Activated naive CD8-positive, alpha-beta T cell treated with anti-CD3 and anti-CD28 coated beads for 36 hours (primary cell): Measurements from ENCODE around the gene OTUD6A. TPM values are rescaled to one million over a fixed set of nuclear protein-coding genes. Genes with fewer than 3 reads are reported as not detected.

Experiments used
- DNase-seq: peaks from one replicate; pipeline ENCODE4 v3.0.0; 2021
- H3K27ac Mint-ChIP-seq: one replicate; pipeline ENCODE4 v1.8.0; 2022; ENCODE audit warnings: mild to moderate bottlenecking, moderate library complexity, mixed read lengths
- H3K27me3 Mint-ChIP-seq: one replicate; pipeline ENCODE4 v1.8.0; 2022; ENCODE audit warnings: mild to moderate bottlenecking, mixed read lengths
- H3K36me3 Mint-ChIP-seq: one replicate; pipeline ENCODE4 v1.8.0; 2021; ENCODE audit warnings: mild to moderate bottlenecking, mixed read lengths
- H3K4me1 Mint-ChIP-seq: one replicate; pipeline ENCODE4 v1.8.0; 2021; ENCODE audit warnings: mixed read lengths
- H3K4me3 Mint-ChIP-seq: one replicate; pipeline ENCODE4 v1.8.0; 2022; ENCODE audit warnings: mild to moderate bottlenecking, moderate library complexity, mixed read lengths
- H3K9me3 Mint-ChIP-seq: one replicate; pipeline ENCODE4 v1.8.0; 2022; ENCODE audit warnings: mixed read lengths
- total RNA-seq, 2 experiments: library from RNA; stranded (reverse); gene quantifications; one replicate each; pipeline ENCODE4 v1.2.3, GENCODE V29; 2021

Gene OTUD6A
- total RNA-seq, 2 experiments from 2014 or later: not detected

DNA sequence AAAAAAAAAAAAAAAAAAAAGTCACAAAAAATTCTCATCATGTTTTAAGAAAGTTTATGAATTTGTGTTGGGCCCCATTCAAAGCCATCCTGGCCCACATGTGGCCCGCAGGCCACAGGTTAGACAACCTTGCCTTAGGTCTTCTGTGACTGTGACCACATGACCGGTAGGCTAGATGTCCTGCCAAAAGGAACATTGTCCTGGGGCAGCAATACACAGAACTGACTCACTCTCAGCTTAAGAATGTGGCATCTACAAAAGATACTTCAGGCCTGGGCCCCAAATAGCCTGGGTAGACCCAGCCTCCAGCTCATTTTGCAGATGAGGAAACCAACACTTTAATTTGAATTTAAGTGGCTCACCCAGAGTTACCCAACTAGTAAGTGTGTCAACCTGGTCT, 22.5 kb upstream of the OTUD6A start:
- no peaks in the 10 kb centered on the region for H3K4me1 Mint-ChIP-seq
- no peak for DNase-seq
- no peak overlapping the region for H3K27ac Mint-ChIP-seq
- no peaks in the 10 kb centered on the region for H3K36me3 Mint-ChIP-seq
- no peaks in the 10 kb centered on the region for H3K9me3 Mint-ChIP-seq
- no peak overlapping the region for H3K4me3 Mint-ChIP-seq
- H3K27me3 Mint-ChIP-seq: no peaks in the 10 kb centered on the region

DNA sequence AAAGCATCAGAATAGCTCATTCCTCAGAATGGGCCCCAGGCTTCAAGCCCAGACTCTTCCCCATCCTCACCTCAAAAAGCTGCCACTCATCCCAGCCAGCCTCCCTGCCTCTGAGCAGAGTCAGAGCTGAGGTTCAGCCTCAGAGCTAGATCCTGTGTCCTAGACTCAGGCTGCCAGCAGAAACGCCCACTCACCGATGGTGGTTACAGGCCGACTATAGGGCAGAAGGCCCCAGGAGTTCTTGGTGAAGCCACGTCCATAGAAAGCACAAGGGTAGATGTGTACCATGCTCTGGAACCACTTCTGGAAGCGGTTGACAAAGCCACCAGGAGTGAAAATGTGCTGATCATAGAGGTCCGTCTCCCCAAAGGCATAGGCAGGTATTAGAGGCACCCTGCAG, 20.3 kb upstream of the OTUD6A start:
- Mint-ChIP-seq H3K4me3 (no peak overlapping the region), H3K9me3 (no peaks in the 10 kb centered on the region), H3K4me1 (no peaks in the 10 kb centered on the region), H3K36me3 (no peaks in the 10 kb centered on the region), H3K27ac (no peak overlapping the region), H3K27me3 (no peaks in the 10 kb centered on the region)
- no peak for DNase-seq

DNA sequence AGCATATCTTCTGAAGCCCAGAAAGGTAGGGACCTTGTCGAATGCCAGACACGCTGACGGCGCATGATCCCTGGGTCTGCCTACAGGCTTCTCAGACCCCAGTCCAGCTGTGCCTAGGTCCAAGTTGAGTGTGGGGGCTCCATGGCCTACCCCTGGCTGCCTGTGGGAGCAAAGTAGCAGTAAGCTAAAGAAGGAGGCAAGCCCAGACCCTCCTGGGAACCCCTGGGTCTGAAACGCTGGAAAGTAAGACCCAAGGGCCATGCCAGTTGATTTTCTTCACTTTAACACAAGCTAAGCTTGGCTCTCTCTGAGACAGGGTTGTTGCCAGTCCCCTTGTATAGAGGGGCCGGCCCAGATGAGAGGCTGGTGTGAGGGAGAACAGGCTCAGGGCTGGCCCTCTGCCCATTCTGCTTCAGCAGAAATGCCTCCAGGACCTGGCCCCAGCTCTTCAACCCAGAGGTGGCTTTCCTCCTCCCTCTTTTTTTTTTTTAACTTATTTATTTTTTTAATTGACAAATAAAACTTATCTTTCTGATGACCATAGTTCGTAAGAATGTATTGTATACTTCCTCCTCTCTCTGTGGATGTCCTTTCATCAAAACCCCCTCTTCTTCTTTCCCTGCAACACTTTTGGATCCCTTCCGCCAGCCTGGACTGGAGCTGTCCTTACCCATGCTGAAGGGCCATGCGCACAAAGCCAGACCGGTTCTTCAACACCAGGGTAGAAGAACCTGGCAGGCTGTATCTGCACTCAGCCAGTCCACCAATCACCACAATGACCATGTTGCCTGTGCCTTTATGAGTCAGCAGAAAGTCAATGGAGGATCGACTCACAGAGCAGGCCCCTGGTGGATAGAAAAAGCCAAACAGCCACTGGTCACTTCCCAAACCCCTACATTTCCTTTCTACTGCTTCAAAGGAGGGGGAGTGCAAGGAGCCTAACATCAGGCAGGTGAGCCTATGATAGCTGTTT, 19.6 kb upstream of the OTUD6A start:
- no peaks in the 10 kb centered on the region for H3K9me3 Mint-ChIP-seq
- no peak for DNase-seq
- H3K36me3 Mint-ChIP-seq: no peaks in the 10 kb centered on the region
- no peaks in the 10 kb centered on the region for H3K4me1 Mint-ChIP-seq
- no peaks in the 10 kb centered on the region for H3K27me3 Mint-ChIP-seq
- no peak overlapping the region for H3K27ac Mint-ChIP-seq
- H3K4me3 Mint-ChIP-seq: no peak overlapping the region

GRCh38 chrX:70043685-70044084, 18.6 kb upstream of the OTUD6A start:
- DNase-seq: no peak
- no peaks in the 10 kb centered on the region for H3K27me3 Mint-ChIP-seq

GRCh38 chrX:70044541-70045245, 17.6 kb upstream of the OTUD6A start:
- no peaks in the 10 kb centered on the region for H3K9me3 Mint-ChIP-seq
- H3K4me1 Mint-ChIP-seq: no peaks in the 10 kb centered on the region
- H3K4me3 Mint-ChIP-seq: no peak overlapping the region
- no peak overlapping the region for H3K27ac Mint-ChIP-seq
- H3K27me3 Mint-ChIP-seq: no peaks in the 10 kb centered on the region
- no peaks in the 10 kb centered on the region for H3K36me3 Mint-ChIP-seq
- no peak for DNase-seq

More at GRCh38 chrX:70043685-70044084, 18.6 kb upstream of the OTUD6A start:
- no peaks in the 10 kb centered on the region for H3K36me3 Mint-ChIP-seq
- H3K4me1 Mint-ChIP-seq: no peaks in the 10 kb centered on the region
- H3K9me3 Mint-ChIP-seq: no peaks in the 10 kb centered on the region
- no peak overlapping the region for H3K27ac Mint-ChIP-seq
- H3K4me3 Mint-ChIP-seq: no peak overlapping the region

DNA sequence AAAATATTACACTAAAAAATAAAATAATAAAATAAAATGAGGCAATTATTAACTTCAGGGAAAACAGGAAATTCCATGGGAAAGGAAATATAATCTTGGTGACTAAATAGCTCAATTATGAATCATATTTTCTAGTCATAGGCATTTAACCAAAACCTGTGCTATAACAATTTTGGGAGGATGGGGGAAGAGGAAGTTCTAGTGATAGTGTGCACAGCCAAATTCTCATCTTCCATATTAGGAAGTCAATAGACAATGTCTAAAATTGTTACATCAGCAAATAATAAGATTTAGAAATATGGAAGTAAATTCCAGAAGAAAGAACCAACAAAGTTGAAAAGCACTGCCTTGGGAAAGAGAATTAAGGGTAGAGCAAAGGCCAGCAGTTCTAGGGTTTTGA, 15.3 kb upstream of the OTUD6A start:
- Mint-ChIP-seq H3K27me3 (peaks cover 4% of the 10 kb centered on the region), H3K4me3 (no peak overlapping the region), H3K9me3 (no peaks in the 10 kb centered on the region), H3K36me3 (no peaks in the 10 kb centered on the region), H3K4me1 (no peaks in the 10 kb centered on the region), H3K27ac (no peak overlapping the region)
- DNase-seq: no peak

DNA sequence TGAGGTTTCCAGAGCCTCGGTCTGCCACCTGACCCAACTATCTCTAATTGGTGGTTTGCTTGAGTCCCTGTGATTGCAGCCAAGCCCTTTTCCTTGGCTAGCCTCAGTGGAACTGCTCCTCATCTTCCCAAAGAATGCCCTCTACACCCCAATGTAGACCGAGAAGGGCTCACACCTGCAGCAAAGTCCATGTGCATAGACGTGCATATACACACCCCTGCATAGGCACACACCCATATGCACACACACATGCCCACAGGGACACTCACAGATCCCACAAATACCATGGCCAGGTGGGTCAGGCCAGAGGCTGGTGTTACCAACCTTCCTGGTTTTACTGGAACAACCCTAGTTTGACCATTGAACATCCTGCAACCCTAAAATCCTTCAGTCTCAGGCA, 12.9 kb upstream of the OTUD6A start:
- Mint-ChIP-seq H3K4me3 (no peak overlapping the region), H3K27ac (no peak overlapping the region), H3K36me3 (no peaks in the 10 kb centered on the region), H3K27me3 (peaks cover 4% of the 10 kb centered on the region), H3K9me3 (no peaks in the 10 kb centered on the region), H3K4me1 (no peaks in the 10 kb centered on the region)
- no peak for DNase-seq

- Mint-ChIP-seq H3K27me3 (peaks cover 4% of the 10 kb centered on the region), H3K4me1 (no peaks in the 10 kb centered on the region), H3K36me3 (no peaks in the 10 kb centered on the region), H3K4me3 (no peak within 1 kb of the TSS), H3K27ac (no peak within 1 kb of the TSS), H3K9me3 (no peaks in the 10 kb centered on the region)
- no peak for DNase-seq
Observed at GRCh38 chrX:70049925-70050324, 12.3 kb upstream of the OTUD6A start, which contains the start of gene AWAT2. TSS of gene AWAT2 (minus strand) at chrX:70049938. CDS start at chrX:70049932, 6 bp downstream.

GRCh38 chrX:70052895-70053615, 9.2 kb upstream of the OTUD6A start:
- Mint-ChIP-seq H3K9me3 (no peaks in the 10 kb centered on the region), H3K4me3 (no peak overlapping the region), H3K27ac (no peak overlapping the region), H3K27me3 (peaks cover 4% of the 10 kb centered on the region), H3K4me1 (no peaks in the 10 kb centered on the region), H3K36me3 (no peaks in the 10 kb centered on the region)
- no peak for DNase-seq

DNA sequence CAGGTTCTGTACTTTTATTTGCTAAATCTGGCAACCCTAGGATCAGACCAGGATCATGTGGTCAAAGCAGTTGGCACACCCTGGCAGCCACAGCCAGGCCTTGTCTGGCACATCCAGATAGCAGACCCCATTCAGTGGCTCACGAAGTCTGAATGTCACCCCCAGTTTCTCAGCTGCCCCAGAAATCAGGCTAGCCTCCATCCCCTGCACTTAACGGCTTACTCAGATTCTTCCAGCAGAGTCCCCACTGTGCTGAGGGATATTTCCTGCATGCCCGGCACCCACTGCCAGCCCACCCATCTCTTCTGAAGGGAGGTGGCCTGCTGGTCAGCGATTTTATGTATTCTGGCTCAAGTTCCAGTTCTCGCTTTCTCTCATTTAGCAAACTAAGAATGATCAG, 7.9 kb upstream of the OTUD6A start:
- Mint-ChIP-seq H3K4me1 (no peaks in the 10 kb centered on the region), H3K36me3 (no peaks in the 10 kb centered on the region), H3K4me3 (no peak overlapping the region), H3K27ac (no peak overlapping the region), H3K9me3 (no peaks in the 10 kb centered on the region), H3K27me3 (peaks cover 4% of the 10 kb centered on the region)
- no peak for DNase-seq

- no peaks in the 10 kb centered on the region for H3K9me3 Mint-ChIP-seq
- no peak overlapping the region for H3K27ac Mint-ChIP-seq
- no peak for DNase-seq
- H3K4me1 Mint-ChIP-seq: no peaks in the 10 kb centered on the region
- H3K36me3 Mint-ChIP-seq: no peaks in the 10 kb centered on the region
- H3K4me3 Mint-ChIP-seq: no peak overlapping the region
- H3K27me3 Mint-ChIP-seq: peaks cover 6% of the 10 kb centered on the region
Observed at GRCh38 chrX:70062961-70063550, 799 bp downstream of the OTUD6A start.

GRCh38 chrX:70066646-70067045, 4.4 kb downstream of the OTUD6A start:
- Mint-ChIP-seq H3K27ac (no peak overlapping the region), H3K36me3 (no peaks in the 10 kb centered on the region), H3K27me3 (peaks cover 6% of the 10 kb centered on the region), H3K4me3 (no peak overlapping the region), H3K4me1 (no peaks in the 10 kb centered on the region), H3K9me3 (no peaks in the 10 kb centered on the region)
- no peak for DNase-seq

- no peak for DNase-seq
- Mint-ChIP-seq H3K36me3 (no peaks in the 10 kb centered on the region), H3K4me1 (no peaks in the 10 kb centered on the region), H3K9me3 (no peaks in the 10 kb centered on the region), H3K27me3 (no peaks in the 10 kb centered on the region), H3K27ac (no peak overlapping the region), H3K4me3 (no peak overlapping the region)
Observed at GRCh38 chrX:70079297-70079696, 17.0 kb downstream of the OTUD6A start.

- Mint-ChIP-seq H3K4me1 (no peaks in the 10 kb centered on the region), H3K9me3 (no peaks in the 10 kb centered on the region), H3K36me3 (no peaks in the 10 kb centered on the region)
Observed at GRCh38 chrX:70079870-70080269, 17.6 kb downstream of the OTUD6A start.

GRCh38 chrX:70082723-70083122, 20.5 kb downstream of the OTUD6A start:
- Mint-ChIP-seq H3K36me3 (no peaks in the 10 kb centered on the region), H3K4me1 (no peaks in the 10 kb centered on the region), H3K27me3 (no peaks in the 10 kb centered on the region), H3K27ac (no peak overlapping the region), H3K9me3 (no peaks in the 10 kb centered on the region), H3K4me3 (no peak overlapping the region)
- DNase-seq: no peak

More at GRCh38 chrX:70079870-70080269, 17.6 kb downstream of the OTUD6A start:
- DNase-seq: no peak
- Mint-ChIP-seq H3K4me3 (no peak overlapping the region), H3K27ac (no peak overlapping the region), H3K27me3 (no peaks in the 10 kb centered on the region)
